Cardiac ventricle fibroblast (primary cell): ENCODE data around the gene FKTN. TPM values are rescaled to one million over a fixed set of nuclear protein-coding genes. Genes with fewer than 3 reads are reported as not detected.

Experiments
- total RNA-seq: library from RNA; depleted of rRNA; stranded (reverse); fragments of >200 nt; gene quantifications from 2 replicates; pipeline ENCODE4 v1.2.3, GENCODE V29; 2015

Gene FKTN
- total RNA-seq: 13.5 and 15.4 TPM in 2 replicates

DNA sequence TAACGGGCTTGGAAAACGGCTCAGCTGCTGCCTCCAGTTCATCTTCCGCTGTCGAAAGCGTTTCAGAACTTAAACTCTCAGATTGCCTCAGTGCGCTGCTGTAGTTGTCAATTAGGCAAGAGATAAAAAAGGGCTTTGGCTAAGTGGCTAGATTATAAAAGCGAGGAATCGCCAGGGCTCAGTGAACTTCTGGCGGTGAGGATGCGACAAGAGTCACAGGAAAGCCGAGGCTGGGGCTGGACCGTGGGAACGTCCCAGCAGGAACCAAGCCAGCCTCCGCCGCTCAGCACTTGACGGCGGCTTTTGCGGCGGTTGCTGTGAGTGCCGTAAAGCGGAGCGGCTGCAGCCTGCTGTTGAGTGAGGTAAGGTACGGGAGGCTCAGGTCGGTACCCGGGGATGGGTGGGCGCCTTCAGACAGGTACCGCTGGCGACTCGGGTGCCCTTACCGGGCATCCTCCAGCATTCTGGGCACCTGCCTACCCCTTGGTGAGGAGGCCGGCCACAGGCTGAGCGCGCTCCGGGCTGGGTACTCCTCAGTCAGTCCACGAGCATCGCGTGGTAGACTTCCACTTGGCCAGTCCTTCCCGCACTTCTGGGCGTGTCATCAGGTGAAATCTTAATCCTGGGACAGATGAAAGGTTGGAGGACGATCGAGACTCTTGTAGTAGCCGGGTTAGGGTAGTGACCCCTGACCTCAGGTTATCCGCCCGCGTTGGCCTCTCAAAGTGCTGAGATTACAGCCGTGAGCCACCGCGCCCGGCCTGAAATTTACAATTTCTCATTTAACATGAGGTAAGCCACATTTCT, at the start of gene FKTN:
TSS of gene FKTN (plus strand) at position 328 of the 807 bp plus-strand sequence. CDS start 16,902 bp downstream, outside the sequence.

GRCh38 chr9:105662184-105663104, 104.5 kb downstream of the FKTN start, which contains the start of gene TAL2:
TAL2 (plus strand) TSS chr9:105662457; CDS start chr9:105662497, 40 bp downstream.

Other genes with a start within 250 kb of the FKTN start
- 1.1 and 1.2 TPM in 2 replicates for gene FSD1L, start 110.1 kb upstream of the FKTN start, total RNA-seq
- gene TAL2, start 104.3 kb downstream of the FKTN start, total RNA-seq: not detected in 2 replicates
- gene TMEM38B, start 136.4 kb downstream of the FKTN start, total RNA-seq: 5.0 and 8.2 TPM in 2 replicates